ENCODE results near the gene OSBPL8. TPM values are rescaled to one million over a fixed set of nuclear protein-coding genes. Genes with fewer than 3 reads are reported as not detected.
"Not testable (repeated sequence)": the region's sequence is repeated elsewhere in the genome, so short reads cannot be mapped to it uniquely, and the experiment has no call there.

OSBPL8 gene
- total and polyA plus RNA-seq, 12 donors, result 3.7 to 154 (median 45.1) TPM

DNA sequence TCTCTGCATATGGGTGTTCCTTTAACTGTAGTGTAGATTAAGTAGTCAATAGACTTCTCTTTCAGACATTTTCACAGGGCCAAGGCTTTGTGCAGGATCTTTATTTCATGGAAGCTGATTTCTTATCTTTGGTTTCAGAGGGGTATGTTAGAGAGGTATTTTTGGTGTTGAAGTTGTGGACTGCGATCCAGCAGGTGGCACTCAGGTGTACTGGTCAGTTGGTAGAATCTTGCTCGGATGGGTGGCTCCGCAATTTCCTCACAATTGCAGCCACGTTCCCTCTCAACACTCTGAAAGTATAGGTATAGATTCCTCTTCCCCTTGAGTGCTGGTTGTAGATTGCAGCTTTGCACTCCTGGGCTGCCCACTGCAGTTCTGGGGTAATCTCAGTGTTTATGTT is 44.3 kb downstream of the OSBPL8 start:
- no peak for DNase-seq
- intact Hi-C loops (cut with DNase I), result no loop called here
- Histone ChIP-seq H3K27me3 (no peaks in the 10 kb centered on the region), H3K4me1 (replicated peaks in 1 of 2) (no peaks in the 10 kb centered on the region), H3K4me3 (no peak overlapping the region), H3K27ac (no peak overlapping the region), H3K9me3 (replicated peaks in 1 of 3) (no peaks in the 10 kb centered on the region), H3K36me3 (replicated peaks in 1 of 2) (no peaks in the 10 kb centered on the region)
- TF ChIP-seq CTCF (IDR thresholded peaks at IDR 0.05) (no peak), POLR2A (IDR thresholded peaks at IDR 0.05) (no peak)
- 94 to 99% (median 96%) methylated on average over 4 of the region's 4 CpGs for WGBS, 4 donors

DNA sequence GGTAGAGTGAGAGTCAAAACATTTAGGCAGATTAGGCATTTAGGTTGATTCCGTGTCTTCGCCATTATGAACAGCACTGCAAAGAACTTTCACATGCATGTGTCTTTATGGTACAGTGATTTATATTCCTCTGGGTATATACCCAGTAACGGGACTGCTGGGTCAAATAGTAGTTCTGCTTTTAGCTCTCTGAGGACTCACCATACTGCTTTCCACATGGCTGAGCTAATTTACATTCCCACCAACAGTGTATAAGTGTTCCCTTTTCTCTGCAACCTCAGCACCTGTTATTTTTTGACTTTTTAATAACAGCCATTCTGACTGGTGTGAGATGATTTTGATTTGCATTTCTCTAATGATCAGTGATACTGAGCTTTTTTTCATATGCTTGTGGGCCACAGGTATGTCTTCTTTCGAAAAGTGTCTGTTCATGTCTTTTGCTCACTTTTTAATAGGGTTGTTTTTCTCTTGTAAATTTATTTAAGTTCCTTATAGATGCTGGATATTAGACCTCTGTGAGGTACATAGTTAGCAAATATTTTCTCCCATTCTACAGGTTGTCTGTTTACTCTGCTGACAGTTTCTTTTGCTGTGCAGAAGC is 48.4 kb downstream of the OSBPL8 start:
- H3K27me3 ChIP-seq; H3K27ac ChIP-seq; H3K4me3 ChIP-seq; DNase-seq; H3K36me3 ChIP-seq (replicated peaks in 1 of 2); intact Hi-C loops (cut with DNase I); H3K4me1 ChIP-seq (replicated peaks in 1 of 2); H3K9me3 ChIP-seq (replicated peaks in 1 of 3): not testable (repeated sequence)
- WGBS, 4 donors, result 93 to 98% (median 94%) methylated on average over 4 of the region's 4 CpGs

GRCh38 chr12:76508128-76508980 is 51.2 kb downstream of the OSBPL8 start:
- H3K36me3 ChIP-seq (replicated peaks in 1 of 2), result no peaks in the 10 kb centered on the region
- no peaks in the 10 kb centered on the region for H3K27me3 ChIP-seq
- 78 to 91% (median 86%) methylated on average over 6 of the region's 6 CpGs for WGBS, 4 donors
- TF ChIP-seq POLR2A (IDR thresholded peaks at IDR 0.05) (no peak), CTCF (IDR thresholded peaks at IDR 0.05) (no peak)
- intact Hi-C loops (cut with DNase I), result no loop called here
- no peaks in the 10 kb centered on the region for H3K9me3 ChIP-seq (replicated peaks in 1 of 3)
- H3K4me3 ChIP-seq, result no peak overlapping the region
- no peak overlapping the region for H3K27ac ChIP-seq
- no peak for DNase-seq
- no peaks in the 10 kb centered on the region for H3K4me1 ChIP-seq (replicated peaks in 1 of 2)

DNA sequence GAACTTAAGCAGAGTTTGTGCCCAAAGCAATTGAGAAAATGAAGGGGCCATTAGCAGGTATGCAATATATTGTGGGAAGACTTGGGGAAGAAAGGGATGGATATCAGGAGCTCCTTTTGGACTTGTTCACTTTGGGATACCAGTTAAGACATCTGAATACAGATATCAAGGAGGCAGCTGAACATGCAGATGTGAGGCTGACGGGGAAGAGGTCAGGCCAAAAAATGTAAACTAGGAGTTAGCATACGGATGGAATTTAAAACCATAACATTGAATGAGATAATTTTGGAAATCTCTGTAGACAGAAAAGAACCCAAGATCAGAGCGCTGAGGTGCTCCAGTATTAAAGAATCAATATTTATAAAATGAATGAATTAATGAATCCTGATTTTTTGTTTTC is 53.4 kb downstream of the OSBPL8 start:
- no peak for TF ChIP-seq CTCF (IDR thresholded peaks at IDR 0.05)
- no peak for TF ChIP-seq POLR2A (IDR thresholded peaks at IDR 0.05)
- Histone ChIP-seq H3K36me3 (replicated peaks in 1 of 2) (no peaks in the 10 kb centered on the region), H3K27ac (no peak overlapping the region), H3K27me3 (no peaks in the 10 kb centered on the region), H3K9me3 (replicated peaks in 1 of 3) (no peaks in the 10 kb centered on the region), H3K4me3 (no peak overlapping the region), H3K4me1 (replicated peaks in 1 of 2) (no peaks in the 10 kb centered on the region)
- DNase-seq, result no peak
- intact Hi-C loops (cut with DNase I), result no loop called here
- WGBS, 4 donors, result 94 to 98% (median 97%) methylated on average over 3 of the region's 3 CpGs

All from adrenal gland (tissue), 12 donors.